Measurements from ENCODE around the gene EIF3K.

The EIF3K gene

GRCh38 chr19:38669552-38669951 is 50.6 kb downstream of the EIF3K start:
- FAIRE-seq = no peak

GRCh38 chr19:38670921-38671398 is 52.0 kb downstream of the EIF3K start:
- no peak for FAIRE-seq

GRCh38 chr19:38671654-38672053 is 52.7 kb downstream of the EIF3K start:
- no peak for FAIRE-seq

GRCh38 chr19:38673030-38673429 is 54.0 kb downstream of the EIF3K start:
- no peak for FAIRE-seq

- FAIRE-seq = no peak
Measured at GRCh38 chr19:38674388-38675171, 55.6 kb downstream of the EIF3K start.

GRCh38 chr19:38675611-38676010 is 56.6 kb downstream of the EIF3K start:
- FAIRE-seq = no peak

- no peak for FAIRE-seq
Measured at GRCh38 chr19:38676023-38676877, 57.3 kb downstream of the EIF3K start.

- FAIRE-seq = no peak
Measured at GRCh38 chr19:38676878-38677646, 58.1 kb downstream of the EIF3K start.

GRCh38 chr19:38678217-38678890 is 59.4 kb downstream of the EIF3K start:
- no peak for FAIRE-seq

- FAIRE-seq = no peak
Measured at GRCh38 chr19:38678891-38679494, 60.0 kb downstream of the EIF3K start.

GRCh38 chr19:38679839-38680238 is 60.9 kb downstream of the EIF3K start:
- FAIRE-seq = no peak

- no peak for FAIRE-seq
Measured at GRCh38 chr19:38682195-38682867, 63.3 kb downstream of the EIF3K start.

- FAIRE-seq = no peak
Measured at GRCh38 chr19:38682872-38683392, 63.9 kb downstream of the EIF3K start.

GRCh38 chr19:38683393-38684077 is 64.5 kb downstream of the EIF3K start:
- FAIRE-seq = peak; percentile 66

GRCh38 chr19:38684078-38684861 is 65.3 kb downstream of the EIF3K start:
- FAIRE-seq = no peak

- no peak for FAIRE-seq
Measured at GRCh38 chr19:38684862-38685665, 66.1 kb downstream of the EIF3K start.

- no peak for FAIRE-seq
Measured at GRCh38 chr19:38685666-38686529, 66.9 kb downstream of the EIF3K start.

- FAIRE-seq = no peak
Measured at GRCh38 chr19:38686530-38686888, 67.5 kb downstream of the EIF3K start.
